Endothelial cell of umbilical vein (primary cell): Measurements from ENCODE around the gene TTC4. TPM values are rescaled to one million over a fixed set of nuclear protein-coding genes. Genes with fewer than 3 reads are reported as not detected.

Experiments used
- BruUV-seq: library from RNA; stranded (reverse); fragments of 400-500 nt; replicated peaks from 2 replicates; lab custom pipeline; 2021; lab: Mats Ljungman, UMichigan
- CTCF ChIA-PET: fragments of 300-600, 350-600 bp; sonication (Branson Sonifier 250); formaldehyde crosslinking; loops from one replicate; lab custom pipeline; 2021; ENCODE audit warnings: antibody characterized with exemption, inconsistent platforms; lab: Charles Lee
- POLR2A ChIA-PET: fragments of 300-600, 350-600 bp; sonication (Branson Sonifier 250); formaldehyde crosslinking; loops from one replicate; lab custom pipeline; 2021; ENCODE audit warnings: antibody characterized with exemption, inconsistent platforms; lab: Charles Lee
- DNase-seq: peaks from one replicate; pipeline ENCODE4 v3.0.0-alpha.2; 2011; ENCODE audit warnings: low read depth, low spot score
- FAIRE-seq: peaks from 2 replicates; lab custom pipeline; 2011; peaks lifted over from hg19 to GRCh38; lab: Jason Lieb, UNC
- H2AFZ ChIP-seq: 2 replicates; pipeline ENCODE4 v1.6.0; 2012; ENCODE audit warnings: low read depth, low read length, control low read depth, inconsistent platforms
- H3K27ac ChIP-seq: 2 replicates; pipeline ENCODE4 v1.5.1; 2011; ENCODE audit warnings: low read depth, mild to moderate bottlenecking, control low read depth, low read length, moderate library complexity; ENCODE audit not compliant: insufficient read depth
- H3K27me3 ChIP-seq, 2 experiments: 2 replicates each; pipeline versions ENCODE4 v1.6.0 to v1.6.1; 2011; ENCODE audit warnings: low read length in 2 of 2, mixed read lengths in 1 of 2; ENCODE audit not compliant: control insufficient read depth in 2 of 2, insufficient read depth in 2 of 2
- H3K36me3 ChIP-seq, 2 experiments: 2 replicates in 1 of 2; 3 replicates in 1 of 2; pipeline ENCODE4 v1.5.1; 2011; ENCODE audit warnings: low read length in 2 of 2, mild to moderate bottlenecking in 1 of 2, moderate library complexity in 1 of 2; ENCODE audit not compliant: control insufficient read depth in 2 of 2, insufficient read depth in 2 of 2; ENCODE audit errors: extremely low read depth in 1 of 2
- H3K4me1 ChIP-seq: 3 replicates; pipeline ENCODE4 v1.5.1; 2011; ENCODE audit warnings: mild to moderate bottlenecking, low read length; ENCODE audit not compliant: control insufficient read depth, insufficient read depth; ENCODE audit errors: extremely low read depth
- H3K4me2 ChIP-seq: 2 replicates; pipeline ENCODE4 v1.6.1; 2011; ENCODE audit warnings: low read length, control low read depth, mixed read lengths; ENCODE audit not compliant: insufficient read depth
- H3K4me3 ChIP-seq, 3 experiments: fragments of 200-600 bp in 1 of 3; sonication (generic), shearing (Covaris generic) in 1 of 3; replicated peaks in 1 of 3; 2 replicates each; pipeline ENCODE4 v1.5.1; 2011 to 2016; ENCODE audit warnings: control low read depth in 3 of 3, low read length in 3 of 3, mild to moderate bottlenecking in 2 of 3, inconsistent platforms in 1 of 3, low read depth in 1 of 3, moderate library complexity in 1 of 3; ENCODE audit not compliant: insufficient read depth in 1 of 3
- H3K79me2 ChIP-seq: 2 replicates; pipeline ENCODE4 v1.6.0; 2012; ENCODE audit warnings: low read length, inconsistent platforms; ENCODE audit not compliant: control insufficient read depth, insufficient read depth
- H3K9ac ChIP-seq: replicated peaks from 2 replicates; pipeline ENCODE3; 2011; ENCODE audit warnings: low read length, control low read depth; ENCODE audit not compliant: insufficient read depth; ENCODE audit errors: extremely low read depth
- H3K9me1 ChIP-seq: replicated peaks from 3 replicates; pipeline ENCODE4 v1.6.0; 2011; ENCODE audit warnings: mild to moderate bottlenecking, low read length; ENCODE audit not compliant: control insufficient read depth, insufficient read depth; ENCODE audit errors: extremely low read depth
- H3K9me3 ChIP-seq: replicated peaks from 2 replicates; pipeline ENCODE4 v1.5.1; 2012; ENCODE audit warnings: low read length, inconsistent platforms; ENCODE audit not compliant: control insufficient read depth, insufficient read depth
- H4K20me1 ChIP-seq: replicated peaks from 2 replicates; pipeline ENCODE3; 2011; ENCODE audit warnings: mild to moderate bottlenecking, low read length; ENCODE audit not compliant: control insufficient read depth, insufficient read depth; ENCODE audit errors: extremely low read depth
- EZH2 ChIP-seq: IDR thresholded peaks from 2 replicates; pipeline ENCODE4 v1.6.1; 2012; ENCODE audit warnings: borderline replicate concordance, low read depth, mild to moderate bottlenecking, moderate library complexity, low read length, inconsistent platforms; ENCODE audit not compliant: severe bottlenecking
- FOS ChIP-seq: IDR thresholded peaks from 2 replicates; pipeline ENCODE4 v1.6.1; 2011; ENCODE audit warnings: mild to moderate bottlenecking, low read length, moderate library complexity, borderline replicate concordance; ENCODE audit not compliant: insufficient read depth
- GATA2 ChIP-seq: IDR thresholded peaks from 2 replicates; pipeline ENCODE4 v1.7.0; 2011; ENCODE audit warnings: low read depth, mild to moderate bottlenecking, moderate library complexity, mixed read lengths, low read length; ENCODE audit not compliant: insufficient read length, insufficient read depth
- JUN ChIP-seq: IDR thresholded peaks from 2 replicates; pipeline ENCODE4 v1.6.1; 2011; ENCODE audit warnings: borderline replicate concordance, low read depth; ENCODE audit not compliant: insufficient read length, insufficient read depth
- POLR2A ChIP-seq: IDR thresholded peaks from 2 replicates; pipeline ENCODE4 v1.6.1; 2012; ENCODE audit warnings: low read depth, mild to moderate bottlenecking, control low read depth, low read length
- POLR2AphosphoS5 ChIP-seq: IDR thresholded peaks from 2 replicates; pipeline ENCODE4 v1.6.1; 2012; ENCODE audit warnings: low read depth, mild to moderate bottlenecking, control low read depth, low read length, moderate library complexity; ENCODE audit not compliant: insufficient read depth
- dilution Hi-C: fragments of 300-500 bp; cut with MboI; formaldehyde crosslinking; loops from one replicate; pipeline ENCODE4 v1.15.0; 2019; ENCODE audit warnings: low sequenced_read_pairs; ENCODE audit not compliant: extremely low pct_ligation_motif_present
- intact Hi-C: fragments of 100-400 bp; cut with micrococcal nuclease; formaldehyde crosslinking; loops from one replicate; pipeline ENCODE4 v1.10.0; 2022
- polyA plus RNA-seq, 4 experiments: library from polyadenylated mRNA; depleted of rRNA in 3 of 4; stranded (reverse) in 3 of 4; unstranded in 1 of 4; fragments of >200 nt; gene quantifications; 2 replicates each; pipeline versions ENCODE4 v1.2.1 to v1.2.3, GENCODE V29; 2011 to 2012; ENCODE audit warnings: missing spikeins in 1 of 4
- total RNA-seq: library from RNA; stranded (reverse); gene quantifications from 2 replicates; pipeline ENCODE4 v1.2.3, GENCODE V29; 2021
- TF ChIP-seq, protein P1 (sequence below): IDR thresholded peaks from 2 replicates; pipeline ENCODE4 v1.6.1; 2011; ENCODE audit not compliant: insufficient read depth, insufficient read length
- TF ChIP-seq, protein P2 (sequence below), 2 donors: IDR thresholded peaks; 1 replicate in 1 of 2; 2 replicates in 1 of 2; pipeline ENCODE4 v1.5.1; 2011; ENCODE audit warnings: low read length in 2 of 2, mild to moderate bottlenecking in 2 of 2, moderate library complexity in 2 of 2, control low read depth in 1 of 2, inconsistent platforms in 1 of 2, low read depth in 1 of 2; ENCODE audit not compliant: insufficient read depth in 1 of 2; ENCODE audit errors: extremely low read depth in 1 of 2

TTC4 gene
- total and polyA plus RNA-seq, 2 donors (not counting 3 experiments of a cell fraction or from before 2014, with no cell fraction given), result 19.2 to 28.8 TPM

GRCh38 chr1:54705153-54705552 lies 10.5 kb upstream of the TTC4 start:
- DNase-seq (no peak), FAIRE-seq (no peak)
- Histone ChIP-seq H3K9me3 (no peaks in the 10 kb centered on the region), H3K27ac (no peak overlapping the region), H3K4me2 (no peak overlapping the region), H3K27me3 (no peaks in the 10 kb centered on the region), H3K9ac (no peak overlapping the region), H3K36me3 (no peaks in the 10 kb centered on the region), H3K79me2 (no peaks in the 10 kb centered on the region), H3K9me1 (no peaks in the 10 kb centered on the region), H3K4me3 (no peak overlapping the region), H2AFZ (no peak overlapping the region), H4K20me1 (no peaks in the 10 kb centered on the region), H3K4me1 (no peaks in the 10 kb centered on the region)
- intact Hi-C loops, result no loop called here
- CTCF ChIA-PET, result interaction anchor here (1.5 kb wide), 1 partner anchor 11 kb away, joined by 4 read pairs; the partner anchor contains the start of gene TTC4
- POLR2A ChIA-PET, result no interaction called here
- no peak for TF ChIP-seq EZH2
- no peak for TF ChIP-seq POLR2AphosphoS5
- no peak for TF ChIP-seq GATA2
- TF ChIP-seq JUN, result no peak
- no peak for TF ChIP-seq FOS
- TF ChIP-seq, protein P1, sequence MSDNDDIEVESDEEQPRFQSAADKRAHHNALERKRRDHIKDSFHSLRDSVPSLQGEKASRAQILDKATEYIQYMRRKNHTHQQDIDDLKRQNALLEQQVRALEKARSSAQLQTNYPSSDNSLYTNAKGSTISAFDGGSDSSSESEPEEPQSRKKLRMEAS, result no peak
- no peak for TF ChIP-seq POLR2A
- TF ChIP-seq, protein P2, sequence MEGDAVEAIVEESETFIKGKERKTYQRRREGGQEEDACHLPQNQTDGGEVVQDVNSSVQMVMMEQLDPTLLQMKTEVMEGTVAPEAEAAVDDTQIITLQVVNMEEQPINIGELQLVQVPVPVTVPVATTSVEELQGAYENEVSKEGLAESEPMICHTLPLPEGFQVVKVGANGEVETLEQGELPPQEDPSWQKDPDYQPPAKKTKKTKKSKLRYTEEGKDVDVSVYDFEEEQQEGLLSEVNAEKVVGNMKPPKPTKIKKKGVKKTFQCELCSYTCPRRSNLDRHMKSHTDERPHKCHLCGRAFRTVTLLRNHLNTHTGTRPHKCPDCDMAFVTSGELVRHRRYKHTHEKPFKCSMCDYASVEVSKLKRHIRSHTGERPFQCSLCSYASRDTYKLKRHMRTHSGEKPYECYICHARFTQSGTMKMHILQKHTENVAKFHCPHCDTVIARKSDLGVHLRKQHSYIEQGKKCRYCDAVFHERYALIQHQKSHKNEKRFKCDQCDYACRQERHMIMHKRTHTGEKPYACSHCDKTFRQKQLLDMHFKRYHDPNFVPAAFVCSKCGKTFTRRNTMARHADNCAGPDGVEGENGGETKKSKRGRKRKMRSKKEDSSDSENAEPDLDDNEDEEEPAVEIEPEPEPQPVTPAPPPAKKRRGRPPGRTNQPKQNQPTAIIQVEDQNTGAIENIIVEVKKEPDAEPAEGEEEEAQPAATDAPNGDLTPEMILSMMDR (IDR thresholded peaks at IDR 0.05; ENCODE audit: extremely low read depth in 1 of 2, insufficient read depth in 1 of 2, low read depth in 1 of 2, low read length in 2 of 2), result no peak
- no TSS peak for BruUV-seq
- dilution Hi-C loops, result no loop called here
